Fibroblast of the conjunctiva (primary cell): ENCODE measurements around the gene CD34.

ENCODE experiments used
- DNase-seq: peaks from one replicate; pipeline ENCODE4 v3.0.0-alpha.2; 2010; ENCODE audit warnings: low read depth

CD34 gene

GRCh38 chr1:207873055-207873890 is 37.7 kb downstream of the CD34 start:
- DNase-seq, result no peak

- no peak for DNase-seq
Observed at GRCh38 chr1:207872621-207873020, 38.3 kb downstream of the CD34 start.

- no peak for DNase-seq
Observed at GRCh38 chr1:207871117-207871649, 39.7 kb downstream of the CD34 start.

GRCh38 chr1:207870306-207871031 is 40.5 kb downstream of the CD34 start:
- DNase-seq, result no peak

- no peak for DNase-seq
Observed at GRCh38 chr1:207869859-207870258, 41.1 kb downstream of the CD34 start.

GRCh38 chr1:207868774-207869721 is 41.9 kb downstream of the CD34 start:
- DNase-seq, result peak; percentile 27

GRCh38 chr1:207868251-207868773 is 42.6 kb downstream of the CD34 start:
- no peak for DNase-seq

GRCh38 chr1:207867136-207868109 is 43.5 kb downstream of the CD34 start:
- DNase-seq, result no peak

GRCh38 chr1:207866471-207867135 is 44.3 kb downstream of the CD34 start:
- DNase-seq, result no peak

GRCh38 chr1:207863893-207864535 is 46.9 kb downstream of the CD34 start:
- DNase-seq, result no peak

GRCh38 chr1:207862241-207862787 is 48.6 kb downstream of the CD34 start:
- DNase-seq, result no peak

- no peak for DNase-seq
Observed at GRCh38 chr1:207861442-207862177, 49.3 kb downstream of the CD34 start.

GRCh38 chr1:207860531-207860930 is 50.4 kb downstream of the CD34 start:
- DNase-seq, result no peak

GRCh38 chr1:207858806-207859205 is 52.1 kb downstream of the CD34 start:
- no peak for DNase-seq

GRCh38 chr1:207858281-207858680 is 52.6 kb downstream of the CD34 start:
- DNase-seq, result no peak

GRCh38 chr1:207857447-207857846 is 53.5 kb downstream of the CD34 start:
- no peak for DNase-seq

- no peak for DNase-seq
Observed at GRCh38 chr1:207856276-207857023, 54.5 kb downstream of the CD34 start.

GRCh38 chr1:207854001-207854400 is 56.9 kb downstream of the CD34 start:
- no peak for DNase-seq
